SU-DHL-6 (cell line): Measurements from ENCODE around the gene PARL.

Source experiments
- H2AFZ ChIP-seq: fragments of 200-600 bp; sonication (generic); 2 replicates; pipeline ENCODE4 v1.6.1; 2014; ENCODE audit warnings: low read depth, mild to moderate bottlenecking, moderate library complexity, mixed read lengths, antibody characterized with exemption, low read length; ENCODE audit not compliant: severe bottlenecking
- H3F3A ChIP-seq: fragments of 200-600 bp; shearing (Covaris generic); 2 replicates; pipeline ENCODE4 v1.6.0; 2016; ENCODE audit warnings: antibody characterized with exemption, mild to moderate bottlenecking; ENCODE audit not compliant: insufficient read depth
- H3K27ac ChIP-seq: fragments of 200-600 bp; sonication (generic); 2 replicates; pipeline ENCODE4 v1.5.1; 2016; ENCODE audit warnings: low read depth, mild to moderate bottlenecking, low read length, moderate library complexity, mixed read lengths
- H3K27me3 ChIP-seq: fragments of 200-600 bp; sonication (generic), shearing (Covaris generic); 2 replicates; pipeline ENCODE4 v1.6.0; 2014; ENCODE audit warnings: mild to moderate bottlenecking, low read length
- H3K36me3 ChIP-seq: fragments of 200-600 bp; sonication (generic); 2 replicates; pipeline ENCODE4 v1.6.1; 2014; ENCODE audit warnings: mild to moderate bottlenecking, low read length, mixed read lengths
- H3K4me2 ChIP-seq: fragments of 300-600, 200-600 bp; shearing (Covaris generic), sonication (generic); 2 replicates; pipeline ENCODE4 v1.6.0; 2014; ENCODE audit warnings: low read length, low read depth, mild to moderate bottlenecking; ENCODE audit not compliant: poor library complexity, severe bottlenecking
- H3K4me3 ChIP-seq: fragments of 200-600 bp; sonication (generic); 2 replicates; pipeline ENCODE4 v1.5.1; 2014; ENCODE audit warnings: antibody characterized with exemption, low read length, mild to moderate bottlenecking, mixed read lengths; ENCODE audit not compliant: insufficient read depth, poor library complexity, severe bottlenecking
- H3K79me2 ChIP-seq: fragments of 200-600 bp; sonication (generic); 2 replicates; pipeline ENCODE4 v1.6.1; 2014; ENCODE audit warnings: mild to moderate bottlenecking, low read length, moderate library complexity; ENCODE audit not compliant: insufficient read depth
- H3K9ac ChIP-seq: fragments of 200-600 bp; sonication (generic); 2 replicates; pipeline ENCODE4 v1.7.0; 2014; ENCODE audit warnings: mild to moderate bottlenecking, low read length
- H3K9me2 ChIP-seq: fragments of 200-600 bp; sonication (generic); replicated peaks from 2 replicates; pipeline ENCODE4 v1.6.1; 2014; ENCODE audit warnings: low read length; ENCODE audit not compliant: insufficient read depth
- H3K9me3 ChIP-seq: fragments of 200-600 bp; sonication (generic); 2 replicates; pipeline ENCODE4 v1.6.1; 2014; ENCODE audit warnings: low read length, mixed read lengths; ENCODE audit not compliant: insufficient read depth
- H4K20me1 ChIP-seq: fragments of 200-600 bp; sonication (generic); 2 replicates; pipeline ENCODE4 v1.6.1; 2014; ENCODE audit warnings: low read depth, mild to moderate bottlenecking, antibody characterized with exemption, low read length, moderate library complexity, mixed read lengths
- CTCF ChIP-seq: fragments of 200-600 bp; sonication (generic); IDR thresholded peaks from one replicate; pipeline ENCODE4 v1.5.1; 2017; ENCODE audit warnings: antibody characterized with exemption, mild to moderate bottlenecking, low read length, moderate library complexity; ENCODE audit not compliant: insufficient read depth, poor library complexity, severe bottlenecking
- EZH2phosphoT487 ChIP-seq: fragments of 200-600 bp; sonication (generic), shearing (Covaris generic); conservative IDR thresholded peaks from 2 replicates; pipeline ENCODE4 v1.6.1; 2018; ENCODE audit warnings: mild to moderate bottlenecking, antibody characterized with exemption, low read length, moderate library complexity, mixed read lengths

The PARL gene

GRCh38 chr3:183837390-183837789, 47.3 kb downstream of the PARL start:
- no peaks in the 10 kb centered on the region for H3K27me3 ChIP-seq
- peaks cover 10% of the 10 kb centered on the region; the same call in 1 of the 2 replicates for H3K36me3 ChIP-seq
- no peaks in the 10 kb centered on the region for H4K20me1 ChIP-seq
- H3K4me2 ChIP-seq, result no peak overlapping the region
- no peaks in the 10 kb centered on the region for H3K9me2 ChIP-seq
- H3F3A ChIP-seq, result no peaks in the 10 kb centered on the region
- no peaks in the 10 kb centered on the region for H3K9me3 ChIP-seq
- no peak overlapping the region for H3K9ac ChIP-seq
- H2AFZ ChIP-seq, result no peak overlapping the region
- no peak for TF ChIP-seq CTCF
- no peak for TF ChIP-seq EZH2phosphoT487
- no peak overlapping the region for H3K27ac ChIP-seq
- no peak overlapping the region for H3K4me3 ChIP-seq
- H3K79me2 ChIP-seq, result no peaks in the 10 kb centered on the region

GRCh38 chr3:183833516-183833915, 51.2 kb downstream of the PARL start:
- Histone ChIP-seq H3K9ac (no peak overlapping the region), H3K9me2 (no peaks in the 10 kb centered on the region), H3F3A (no peaks in the 10 kb centered on the region), H3K36me3 (no peaks in the 10 kb centered on the region; the same call in 1 of the 2 replicates), H3K9me3 (no peaks in the 10 kb centered on the region), H3K27me3 (no peaks in the 10 kb centered on the region), H3K27ac (no peak overlapping the region), H3K79me2 (no peaks in the 10 kb centered on the region), H3K4me2 (no peak overlapping the region), H3K4me3 (no peak overlapping the region), H2AFZ (no peak overlapping the region), H4K20me1 (no peaks in the 10 kb centered on the region)
- TF ChIP-seq EZH2phosphoT487, result no peak
- no peak for TF ChIP-seq CTCF

- no peaks in the 10 kb centered on the region for H3K27me3 ChIP-seq
- H3K9me2 ChIP-seq, result no peaks in the 10 kb centered on the region
- no peaks in the 10 kb centered on the region for H3K79me2 ChIP-seq
- no peaks in the 10 kb centered on the region for H3K9me3 ChIP-seq
- no peaks in the 10 kb centered on the region; the same call in 1 of the 2 replicates for H3K36me3 ChIP-seq
- H3K9ac ChIP-seq, result no peak overlapping the region
- no peak overlapping the region for H3K27ac ChIP-seq
- no peak overlapping the region for H3K4me2 ChIP-seq
- no peak for TF ChIP-seq CTCF
- no peak for TF ChIP-seq EZH2phosphoT487
- no peak overlapping the region for H3K4me3 ChIP-seq
- no peak overlapping the region for H2AFZ ChIP-seq
- H3F3A ChIP-seq, result peaks cover 10% of the 10 kb centered on the region
- no peaks in the 10 kb centered on the region for H4K20me1 ChIP-seq
Measured at GRCh38 chr3:183830187-183830586, 54.5 kb downstream of the PARL start.

- Histone ChIP-seq H4K20me1 (no peaks in the 10 kb centered on the region), H3F3A (peaks cover 10% of the 10 kb centered on the region), H3K36me3 (no peaks in the 10 kb centered on the region; the same call in 1 of the 2 replicates)
Measured at GRCh38 chr3:183829466-183829865, 55.2 kb downstream of the PARL start.

More at GRCh38 chr3:183829466-183829865, 55.2 kb downstream of the PARL start:
- Histone ChIP-seq H3K9me3 (no peaks in the 10 kb centered on the region), H3K4me2 (no peak overlapping the region), H2AFZ (no peak overlapping the region), H3K79me2 (no peaks in the 10 kb centered on the region), H3K4me3 (no peak overlapping the region), H3K27ac (no peak overlapping the region), H3K27me3 (no peaks in the 10 kb centered on the region), H3K9me2 (no peaks in the 10 kb centered on the region), H3K9ac (no peak overlapping the region)
- TF ChIP-seq EZH2phosphoT487 (no peak), CTCF (no peak)
